ENCODE measurements around the gene DDX31. TPM values are rescaled to one million over a fixed set of nuclear protein-coding genes. Genes with fewer than 3 reads are reported as not detected.

The DDX31 gene
- total RNA-seq, 1 donor from 2014 or later = 12.7 TPM

- peak; percentile 45 for DNase-seq (ENCODE audit: low read depth, low spot score)
These were observed 120.8 kb downstream of the DDX31 start for GRCh38 chr9:132548751-132549640.

- DNase-seq (ENCODE audit: low read depth, low spot score) = no peak
These were observed 121.6 kb downstream of the DDX31 start for GRCh38 chr9:132547976-132548730.

GRCh38 chr9:132547436-132547835, 122.3 kb downstream of the DDX31 start:
- no peak for DNase-seq (ENCODE audit: low read depth, low spot score)

- DNase-seq (ENCODE audit: low read depth, low spot score) = no peak
These were observed 122.7 kb downstream of the DDX31 start for GRCh38 chr9:132547052-132547431.

GRCh38 chr9:132546148-132547051, 123.4 kb downstream of the DDX31 start:
- no peak for DNase-seq (ENCODE audit: low read depth, low spot score)

- no peak for DNase-seq (ENCODE audit: low read depth, low spot score)
These were observed 124.2 kb downstream of the DDX31 start for GRCh38 chr9:132545578-132545977.

GRCh38 chr9:132543960-132544359, 125.8 kb downstream of the DDX31 start:
- no peak for DNase-seq (ENCODE audit: low read depth, low spot score)

- DNase-seq (ENCODE audit: low read depth, low spot score) = no peak
These were observed 126.5 kb downstream of the DDX31 start for GRCh38 chr9:132543251-132543650.

Other genes starting within 250 kb of the DDX31 start
- not detected in 2 replicates for gene BARHL1, start 87.4 kb downstream of the DDX31 start, total RNA-seq
- gene GTF3C4, start 481 bp upstream of the DDX31 start, total RNA-seq = 16.7 and 18.2 TPM in 2 replicates
- gene AK8, start 208.3 kb upstream of the DDX31 start, total RNA-seq = 0.07 TPM in 1 of 2 replicates, not detected in the other
- gene SPACA9, start 208.9 kb upstream of the DDX31 start, total RNA-seq = 1.6 TPM in 2 replicates